ENCODE data around the gene RABGEF1. TPM values are rescaled to one million over a fixed set of nuclear protein-coding genes. Genes with fewer than 3 reads are reported as not detected.

The RABGEF1 gene
- total and polyA plus RNA-seq, 2 of the 8 experiments (the other 6 are each of a cell fraction or from before 2014, with no cell fraction given): 10.2 to 18.0 TPM

DNA sequence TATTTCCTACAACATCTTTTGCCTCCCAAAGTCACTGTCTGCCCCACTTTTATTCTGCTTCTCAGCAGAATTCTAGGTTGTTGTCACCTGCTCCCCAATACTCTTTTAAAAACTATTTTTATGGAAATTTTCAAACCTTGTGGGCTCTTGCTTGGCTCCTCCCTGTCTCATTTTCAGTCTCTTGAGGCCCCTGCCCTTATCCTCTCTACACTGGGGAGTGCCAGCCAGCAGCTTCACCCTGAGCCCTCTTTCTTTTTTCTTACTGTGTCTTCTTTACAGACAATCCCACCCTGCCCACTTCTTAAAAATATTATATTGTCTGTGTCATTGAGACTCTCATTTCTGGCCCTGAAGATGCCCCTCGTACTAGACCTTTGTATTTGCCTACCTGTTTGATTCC lies 118.8 kb downstream of the RABGEF1 start (continued):
- TF ChIP-seq CHD7 (IDR thresholded peaks at IDR 0.05; ENCODE audit: insufficient replicate concordance, low read length): no peak
- no peak for TF ChIP-seq KDM5A (IDR thresholded peaks at IDR 0.05; ENCODE audit: low read length)
- no peak for TF ChIP-seq SIN3A (conservative IDR thresholded peaks at IDR 0.05 in 1 of 2, IDR thresholded peaks at IDR 0.05 in 1 of 2; ENCODE audit: low read depth in 1 of 2, low read length in 2 of 2)
- TF ChIP-seq CHD1 (IDR thresholded peaks at IDR 0.05; ENCODE audit: low read depth, low read length): no peak
